MM.1S (cell line): ENCODE data around the gene HOXC11.

Source experiments
- CTCF ChIP-seq: fragments of 300-600 bp; sonication (generic); IDR thresholded peaks from 2 replicates; pipeline ENCODE4 v1.5.1; 2016; ENCODE audit warnings: antibody characterized with exemption, low read length, mixed read lengths
- EZH2 ChIP-seq: fragments of 300-600 bp; sonication (generic); optimal IDR thresholded peaks from 2 replicates; pipeline ENCODE3; 2017; ENCODE audit warnings: low read depth, mild to moderate bottlenecking, antibody characterized with exemption, low read length, mixed read lengths

- no peak for TF ChIP-seq CTCF
- no peak for TF ChIP-seq EZH2
These were observed 45.0 kb downstream of the HOXC11 start for GRCh38 chr12:54017878-54018467.
